ENCODE results near the gene LAMTOR2. TPM values are rescaled to one million over a fixed set of nuclear protein-coding genes. Genes with fewer than 3 reads are reported as not detected.
A peak's percentile ranks its signal among the peaks of the same experiment; 100 is the strongest.

LAMTOR2 gene
- total RNA-seq (2021; fragmentation: NEBNext Ultra II Directional; extraction: Animal tissue kit (Norgen Biotek cat#: 25700)) (50.5 and 54.7 TPM in 2 replicates), polyA plus RNA-seq (2011; rRNA removed) (122 and 131 TPM in 2 replicates), polyA minus RNA-seq (2011; rRNA and poly(A)+ RNA removed) (18.2 and 23.3 TPM in 2 replicates)
- polyA plus RNA-seq (2011; cell fraction: cytosol; rRNA removed) = 109 TPM
- 74.9 TPM for polyA plus RNA-seq (2011; cell fraction: nucleus; rRNA removed)
- 77.2 to 105 TPM (median 92.7 TPM) in 4 replicates for polyA plus RNA-seq (2012, experiment 1 of 2)
- polyA plus RNA-seq (2012, experiment 2 of 2) = 70.5 TPM
- polyA plus RNA-seq (2013, experiment 1 of 2) = 63.5 TPM
- polyA plus RNA-seq (2013, experiment 2 of 2) = 69.2 TPM
- 14.1 TPM for polyA minus RNA-seq (2011; cell fraction: cytosol; rRNA and poly(A)+ RNA removed)
- 22.4 TPM for polyA minus RNA-seq (2011; cell fraction: nucleus; rRNA and poly(A)+ RNA removed)
- long read RNA-seq, experiment 1, transcript LAMTOR2-203 (4 exons, 655 nt) = major isoform, 37 of 50 reads
- long read RNA-seq, experiment 1, partial matches to known transcripts = 3 of 50 reads
- long read RNA-seq, experiment 1, other reads (novel, unspliced or antisense) = 3 of 50 reads
- long read RNA-seq, experiment 2, partial matches to known transcripts = 0 of 3 reads
- long read RNA-seq, experiment 2, other reads (novel, unspliced or antisense) = 0 of 3 reads

GRCh38 chr1:156054500-156055280 lies at the start of gene LAMTOR2:
Gene LAMTOR2 (plus strand): TSS chr1:156054782. CDS start chr1:156054890, 108 bp downstream.
- H3K14ac ChIP-seq (ENCODE audit: insufficient read length) = no peak within 1 kb of the TSS
- no peak within 1 kb of the TSS for H3K23ac ChIP-seq (ENCODE audit: insufficient read length)
- H4K91ac ChIP-seq (replicated peaks; ENCODE audit: insufficient read length, low read length) = peak within 1 kb of the TSS; percentile 94
- H2AFZ ChIP-seq (ENCODE audit: low read length) = peak within 1 kb of the TSS; percentile 89
- H3K4ac ChIP-seq (replicated peaks; ENCODE audit: insufficient read length, low read depth, low read length) = peak within 1 kb of the TSS; percentile 92
- H3K4me1 ChIP-seq (replicated peaks in 1 of 4; ENCODE audit: control insufficient read depth in 3 of 4, insufficient read depth in 4 of 4, low read length in 3 of 4) = peaks cover 0 to 6% (median 0%) of the 10 kb centered on the region in 4 experiments; a peak in 2 of 7 replicates
- H3K27ac ChIP-seq (ENCODE audit: low read depth, low read length) = peak within 1 kb of the TSS; percentile 89
- H4K5ac ChIP-seq (ENCODE audit: insufficient read length, low read depth, low read length) = peak within 1 kb of the TSS; percentile 95
- no peaks in the 10 kb centered on the region for H3K9me3 ChIP-seq (ENCODE audit: insufficient read depth in 2 of 2, low read depth in 1 of 2, low read length in 1 of 2)
- H3K27me3 ChIP-seq (replicated peaks in 1 of 4; ENCODE audit: control insufficient read depth in 3 of 4, extremely low read depth in 1 of 4, insufficient read depth in 3 of 4, low read length in 3 of 4) = no peaks in the 10 kb centered on the region
- peaks cover 6 to 11% (median 9%) of the 10 kb centered on the region in 4 experiments; a peak in 4 of 8 replicates for H3K36me3 ChIP-seq (ENCODE audit: control insufficient read depth in 2 of 4, insufficient read depth in 4 of 4, low read length in 3 of 4)
- H2AK5ac ChIP-seq (ENCODE audit: low read depth, low read length) = 0 out of 2 replicates have a peak within 1 kb of the TSS, but pooled peaks have one; percentile 19
- peaks cover 2% of the 10 kb centered on the region in 2 experiments for H4K20me1 ChIP-seq (replicated peaks in 1 of 2; ENCODE audit: control insufficient read depth in 1 of 2, insufficient read depth in 2 of 2, low read length in 2 of 2)
- 1% methylated on average over 41 of the region's 53 CpGs; no CpG with 5 or more reads in 1 of the 2 experiments for WGBS, 2 experiments (ENCODE audit: extremely low coverage in 1 of 2, insufficient coverage in 1 of 2, insufficient read length in 1 of 2, insufficient replicate concordance in 2 of 2, low coverage in 1 of 2, low lambda C conversion rate in 2 of 2, missing lambda C conversion rate in 1 of 2)
- peak; percentile 7 for FAIRE-seq
- peak within 1 kb of the TSS; percentile 92 for H2BK120ac ChIP-seq (replicated peaks; ENCODE audit: low read depth, low read length)
- H3K4me2 ChIP-seq (ENCODE audit: insufficient read depth in 1 of 2, low read depth in 2 of 2, low read length in 2 of 2) = peak within 1 kb of the TSS; percentile 81 to 95
- H2BK12ac ChIP-seq (ENCODE audit: low read depth, low read length) = peak within 1 kb of the TSS; percentile 81
- 0 out of 2 replicates have a peak within 1 kb of the TSS, but pooled peaks have one; percentile 72 for H2BK20ac ChIP-seq (ENCODE audit: low read length)
- POLR2A ChIA-PET (ENCODE audit: partially characterized antibody) = interaction anchor here (0.7 to 6.9 kb wide), 11 partner anchors 9 to 87 kb away, joined by 3 to 88 read pairs (median 7); partner anchors contain the start of genes ARHGEF2 and RAB25
- peak within 1 kb of the TSS; percentile 88 for H4K8ac ChIP-seq (ENCODE audit: extremely low read depth, insufficient read depth, low read length)
- H3K18ac ChIP-seq (ENCODE audit: extremely low read depth, low read length) = peak within 1 kb of the TSS; percentile 100
- H3K9ac ChIP-seq (replicated peaks in 1 of 4; ENCODE audit: extremely low read depth in 1 of 4, low read depth in 3 of 4, low read length in 3 of 4) = peak within 1 kb of the TSS; percentile 74 to 90 (median 80)
- peak within 1 kb of the TSS; percentile 93 to 99 (median 96) for H3K4me3 ChIP-seq (ENCODE audit: extremely low read depth in 1 of 4, insufficient read depth in 2 of 4, low read depth in 3 of 4, low read length in 4 of 4)
- peak within 1 kb of the TSS; percentile 88; the same call in 1 of the 2 replicates for H2BK15ac ChIP-seq (ENCODE audit: low read length)
- DNase-seq (ENCODE audit: low read depth in 1 of 2, low spot score in 2 of 2) = peak; percentile 91 to 99
- H2BK5ac ChIP-seq (ENCODE audit: low read depth, low read length) = peak within 1 kb of the TSS; percentile 93
- CTCF ChIA-PET (ENCODE audit: partially characterized antibody) = interaction anchor here (1.2 to 12.9 kb wide), 6 partner anchors 12 to 87 kb away, joined by 3 to 139 read pairs (median 6); partner anchors contain the start of gene SSR2
- H3K79me2 ChIP-seq (ENCODE audit: control insufficient read depth in 1 of 2, insufficient read depth in 2 of 2, low read length in 2 of 2) = peaks cover 0 to 28% of the 10 kb centered on the region in 2 experiments; a peak in 3 of 4 replicates
- peaks cover 3% of the 10 kb centered on the region for H3K79me1 ChIP-seq (ENCODE audit: low read depth, low read length)
- peak within 1 kb of the TSS; percentile 92 for H3K56ac ChIP-seq (replicated peaks; ENCODE audit: insufficient read length, low read depth, low read length)
- peaks cover 14% of the 10 kb centered on the region for H3K23me2 ChIP-seq (ENCODE audit: low read depth, low read length)
- TF ChIP-seq TAF7 (optimal IDR thresholded peaks at IDR 0.05; ENCODE audit: borderline replicate concordance, low read depth, low read length) = no peak
- TF ChIP-seq TEAD4 (IDR thresholded peaks at IDR 0.05; ENCODE audit: low read depth, low read length) = no peak
- no peak for TF ChIP-seq MAFK (IDR thresholded peaks at IDR 0.05; ENCODE audit: low read depth, low read length)
- no peak for TF ChIP-seq HDAC2 (IDR thresholded peaks at IDR 0.05; ENCODE audit: borderline replicate concordance in 1 of 2, low read depth in 2 of 2, low read length in 2 of 2)
- TF ChIP-seq CBX8 (IDR thresholded peaks at IDR 0.05; ENCODE audit: borderline replicate concordance, low read depth, low read length) = no peak
- TF ChIP-seq NANOG (IDR thresholded peaks at IDR 0.05; ENCODE audit: insufficient read depth, low read depth, low read length, poor library complexity, severe bottlenecking) = no peak
- TF ChIP-seq CTBP2 (IDR thresholded peaks at IDR 0.05; ENCODE audit: borderline replicate concordance, insufficient read depth, insufficient read length, low read length) = no peak
